Ovary (tissue), 3 donors: ENCODE data around the gene NR3C2.

Experiments used
- POLR2A ChIP-seq: fragments of 450-650 bp; IDR thresholded peaks from one replicate; pipeline ENCODE4 v1.6.1; 2017; ENCODE audit warnings: antibody characterized with exemption, mild to moderate bottlenecking, moderate library complexity
- TF ChIP-seq, protein P1 (sequence below), 3 donors: fragments of 450-650 bp in 2 of 3; fragments of 200-600 bp in 1 of 3; IDR thresholded peaks; one replicate each; pipeline versions ENCODE4 v1.5.1 to v1.8.0; 2016 to 2022; ENCODE audit warnings: antibody characterized with exemption in 3 of 3, mild to moderate bottlenecking in 1 of 3
- donor health status: DM: no; HTN: no; CAD: no.

DNA sequence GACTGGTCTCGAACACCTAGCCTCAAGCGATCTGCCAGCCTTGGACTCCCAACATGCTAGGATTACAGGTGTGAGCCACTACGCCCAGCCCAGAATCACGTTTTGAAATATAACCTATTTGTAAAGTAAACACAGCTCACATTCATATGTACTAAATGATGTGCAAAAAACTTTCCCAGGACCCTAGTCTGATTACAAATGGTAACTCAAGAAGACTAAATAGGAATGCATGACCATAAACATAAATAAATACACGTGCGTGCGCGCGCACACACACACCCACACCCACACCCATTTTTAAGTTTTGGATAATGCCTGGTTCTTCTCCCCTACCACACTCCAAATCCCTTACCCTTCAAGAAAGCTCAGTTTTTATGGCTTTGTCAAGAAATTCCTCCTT is 163.9 kb downstream of the NR3C2 start:
- TF ChIP-seq, protein P1, sequence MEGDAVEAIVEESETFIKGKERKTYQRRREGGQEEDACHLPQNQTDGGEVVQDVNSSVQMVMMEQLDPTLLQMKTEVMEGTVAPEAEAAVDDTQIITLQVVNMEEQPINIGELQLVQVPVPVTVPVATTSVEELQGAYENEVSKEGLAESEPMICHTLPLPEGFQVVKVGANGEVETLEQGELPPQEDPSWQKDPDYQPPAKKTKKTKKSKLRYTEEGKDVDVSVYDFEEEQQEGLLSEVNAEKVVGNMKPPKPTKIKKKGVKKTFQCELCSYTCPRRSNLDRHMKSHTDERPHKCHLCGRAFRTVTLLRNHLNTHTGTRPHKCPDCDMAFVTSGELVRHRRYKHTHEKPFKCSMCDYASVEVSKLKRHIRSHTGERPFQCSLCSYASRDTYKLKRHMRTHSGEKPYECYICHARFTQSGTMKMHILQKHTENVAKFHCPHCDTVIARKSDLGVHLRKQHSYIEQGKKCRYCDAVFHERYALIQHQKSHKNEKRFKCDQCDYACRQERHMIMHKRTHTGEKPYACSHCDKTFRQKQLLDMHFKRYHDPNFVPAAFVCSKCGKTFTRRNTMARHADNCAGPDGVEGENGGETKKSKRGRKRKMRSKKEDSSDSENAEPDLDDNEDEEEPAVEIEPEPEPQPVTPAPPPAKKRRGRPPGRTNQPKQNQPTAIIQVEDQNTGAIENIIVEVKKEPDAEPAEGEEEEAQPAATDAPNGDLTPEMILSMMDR (IDR thresholded peaks at IDR 0.05) = no peak
- TF ChIP-seq POLR2A = no peak
